Measurements from ENCODE around the gene JAKMIP2.

- no peak for TF ChIP-seq EP300 (IDR thresholded peaks at IDR 0.05)
- no peak for TF ChIP-seq POLR2A (IDR thresholded peaks at IDR 0.05; ENCODE audit: low read depth)
- TF ChIP-seq CTCF (IDR thresholded peaks at IDR 0.05), result no peak
Measured at GRCh38 chr5:147626464-147626863, 156.1 kb downstream of the JAKMIP2 start.
